ENCODE results near the gene CNKSR3.

GRCh38 chr6:154354265-154354777 lies 156.2 kb downstream of the CNKSR3 start:
- no peak for TF ChIP-seq EP300 (IDR thresholded peaks at IDR 0.05)
- no peak for TF ChIP-seq POLR2A (IDR thresholded peaks at IDR 0.05)
- no peak for TF ChIP-seq CTCF (IDR thresholded peaks at IDR 0.05)
- TF ChIP-seq POLR2AphosphoS5 (IDR thresholded peaks at IDR 0.05), result no peak

Data from suprapubic skin (tissue), 4 donors.